Measurements from ENCODE around the gene PDK2.

The PDK2 gene

GRCh38 chr17:50100921-50101345 lies 5.8 kb downstream of the PDK2 start:
- no peak for DNase-seq (ENCODE audit: low read depth)

GRCh38 chr17:50101346-50102163 lies 6.4 kb downstream of the PDK2 start:
- DNase-seq (ENCODE audit: low read depth) = no peak

GRCh38 chr17:50102164-50102991 lies 7.2 kb downstream of the PDK2 start:
- no peak for DNase-seq (ENCODE audit: low read depth)

GRCh38 chr17:50103252-50103651 lies 8.1 kb downstream of the PDK2 start:
- no peak for DNase-seq (ENCODE audit: low read depth)

GRCh38 chr17:50103941-50104340 lies 8.8 kb downstream of the PDK2 start:
- no peak for DNase-seq (ENCODE audit: low read depth)

- DNase-seq (ENCODE audit: low read depth) = no peak
These were observed 10.7 kb downstream of the PDK2 start for GRCh38 chr17:50105811-50106210.

GRCh38 chr17:50106393-50107131 lies 11.4 kb downstream of the PDK2 start:
- DNase-seq (ENCODE audit: low read depth) = no peak

- no peak for DNase-seq (ENCODE audit: low read depth)
These were observed 12.8 kb downstream of the PDK2 start for GRCh38 chr17:50107790-50108414.

- no peak for DNase-seq (ENCODE audit: low read depth)
These were observed 13.4 kb downstream of the PDK2 start for GRCh38 chr17:50108556-50108955.

- DNase-seq (ENCODE audit: low read depth) = no peak
These were observed 14.1 kb downstream of the PDK2 start for GRCh38 chr17:50109207-50109606.

- DNase-seq (ENCODE audit: low read depth) = no peak
These were observed 14.6 kb downstream of the PDK2 start for GRCh38 chr17:50109785-50110184.

- no peak for DNase-seq (ENCODE audit: low read depth)
These were observed 15.6 kb downstream of the PDK2 start for GRCh38 chr17:50110591-50111349.

- DNase-seq (ENCODE audit: low read depth) = no peak
These were observed 16.8 kb downstream of the PDK2 start for GRCh38 chr17:50111673-50112655.

- DNase-seq (ENCODE audit: low read depth) = no peak
These were observed 17.5 kb downstream of the PDK2 start for GRCh38 chr17:50112694-50113093.

GRCh38 chr17:50113624-50114320 lies 18.6 kb downstream of the PDK2 start:
- DNase-seq (ENCODE audit: low read depth) = no peak

- DNase-seq (ENCODE audit: low read depth) = no peak
These were observed 19.2 kb downstream of the PDK2 start for GRCh38 chr17:50114401-50114800.

GRCh38 chr17:50114849-50115357 lies 19.8 kb downstream of the PDK2 start:
- DNase-seq (ENCODE audit: low read depth) = no peak

GRCh38 chr17:50115756-50116155 lies 20.6 kb downstream of the PDK2 start:
- no peak for DNase-seq (ENCODE audit: low read depth)

Data from stimulated activated CD8-positive, alpha-beta memory T cell treated with anti-CD3 and anti-CD28 coated beads, Interleukin-15, amount 100 ng/mL, for 1 hour (primary cell).